K562 (cell line): ENCODE data around the gene OR13J1. TPM values are rescaled to one million over a fixed set of nuclear protein-coding genes. Genes with fewer than 3 reads are reported as not detected.

Source experiments
- ATAC-seq: fragments of 200-7000 bp; cut with Tn5 transposase; 3 replicates; pipeline ENCODE4 v1.9.1; 2020; ENCODE audit warnings: moderate library complexity
- BruUV-seq: library from RNA; stranded (reverse); fragments of 400-500 nt; replicated peaks from 2 replicates; lab custom pipeline; 2021; lab: Mats Ljungman, UMichigan
- CTCF ChIA-PET: fragments of 300-600 bp; formaldehyde crosslinking; extraction: SDS; loops from one replicate; lab custom pipeline; 2021; ENCODE audit warnings: low intra/inter-chr PET ratio; lab: Yijun Ruan, JAX
- POLR2A ChIA-PET: fragments of 300-600, 350-650 bp; sonication (Branson Sonifier 250); formaldehyde crosslinking; extraction: SDS; loops from one replicate; lab custom pipeline; 2021; ENCODE audit warnings: antibody characterized with exemption, inconsistent platforms; lab: Yijun Ruan, JAX
- DNase-seq, 4 experiments: peaks; one replicate each; pipeline versions ENCODE4 v3.0.0 to v3.0.0-alpha.2; 2011 to 2018; ENCODE audit warnings: low spot score in 3 of 4, mixed read lengths in 3 of 4; ENCODE audit errors: extremely low read depth in 1 of 4
- FAIRE-seq: peaks from 2 replicates; lab custom pipeline; 2011; peaks lifted over from hg19 to GRCh38; lab: Jason Lieb, UNC
- H2AFZ ChIP-seq: 2 replicates; pipeline ENCODE4 v1.6.0; 2011; ENCODE audit warnings: low read depth, low read length, control low read depth, inconsistent platforms
- H3K27ac ChIP-seq: fragments of 200-600 bp; 3 replicates; pipeline ENCODE4 v1.8.0; 2011; ENCODE audit warnings: low read depth, mild to moderate bottlenecking, control low read depth, inconsistent platforms, low read length, moderate library complexity, mixed read lengths; ENCODE audit errors: extremely low read depth
- H3K27me3 ChIP-seq, 2 experiments: fragments of 300-600 bp in 1 of 2; 2 replicates in 1 of 2; 3 replicates in 1 of 2; pipeline versions ENCODE4 v1.6.0 to v1.8.0; 2011; ENCODE audit warnings: inconsistent platforms in 2 of 2, low read length in 2 of 2, mild to moderate bottlenecking in 1 of 2, mixed read lengths in 1 of 2, moderate library complexity in 1 of 2; ENCODE audit not compliant: control insufficient read depth in 2 of 2, insufficient read depth in 2 of 2
- H3K36me3 ChIP-seq: fragments of 300-600 bp; 3 replicates; pipeline ENCODE4 v1.8.0; 2011; ENCODE audit warnings: mild to moderate bottlenecking, low read length, inconsistent platforms; ENCODE audit not compliant: control insufficient read depth, insufficient read depth
- H3K4me1 ChIP-seq, 2 experiments: fragments of 200-600 bp in 1 of 2; replicated peaks in 1 of 2; 2 replicates in 1 of 2; 3 replicates in 1 of 2; pipeline versions ENCODE4 v1.5.1 to v1.8.0; 2011; ENCODE audit warnings: inconsistent platforms in 2 of 2, low read length in 2 of 2, mild to moderate bottlenecking in 1 of 2, mixed read lengths in 1 of 2, moderate library complexity in 1 of 2; ENCODE audit not compliant: control insufficient read depth in 2 of 2, insufficient read depth in 2 of 2
- H3K4me2 ChIP-seq: 2 replicates; pipeline ENCODE4 v1.6.1; 2011; ENCODE audit warnings: low read length, control low read depth, inconsistent platforms, mixed read lengths; ENCODE audit not compliant: insufficient read depth
- H3K4me3 ChIP-seq: fragments of 200-600 bp; sonication (generic), shearing (Covaris generic); 2 replicates; pipeline ENCODE4 v1.5.1; 2016; ENCODE audit warnings: control low read depth, inconsistent platforms
- H3K79me2 ChIP-seq: fragments of 200-600 bp; 3 replicates; pipeline ENCODE4 v1.8.0; 2011; ENCODE audit warnings: low read length, inconsistent platforms; ENCODE audit not compliant: control insufficient read depth, insufficient read depth
- H3K9ac ChIP-seq, 2 experiments: 2 replicates each; pipeline versions ENCODE4 v1.6.0 to v1.6.1; 2011; ENCODE audit warnings: low read depth in 2 of 2, low read length in 2 of 2, control low read depth in 1 of 2, inconsistent platforms in 1 of 2, mild to moderate bottlenecking in 1 of 2, mixed read lengths in 1 of 2; ENCODE audit not compliant: insufficient read depth in 1 of 2
- H3K9me1 ChIP-seq: one replicate; pipeline ENCODE4 v1.6.0; 2011; ENCODE audit warnings: inconsistent platforms, mild to moderate bottlenecking, low read length, moderate library complexity; ENCODE audit not compliant: control insufficient read depth, insufficient read depth
- H3K9me3 ChIP-seq: replicated peaks from 2 replicates; pipeline ENCODE4 v1.5.1; 2011; ENCODE audit warnings: low read depth, low read length, inconsistent platforms; ENCODE audit not compliant: control insufficient read depth, insufficient read depth
- H4K20me1 ChIP-seq: replicated peaks from 2 replicates; pipeline ENCODE4 v1.6.1; 2011; ENCODE audit warnings: low read length, inconsistent platforms, mixed read lengths; ENCODE audit not compliant: control insufficient read depth, insufficient read depth
- BMI1 ChIP-seq: fragments of 150-350 bp; IDR thresholded peaks from 2 replicates; pipeline ENCODE4 v1.6.1; 2014; ENCODE audit warnings: low read length
- CBFA2T2 ChIP-seq: fragments of 450-650 bp; conservative IDR thresholded peaks from 2 replicates; pipeline ENCODE4 v1.6.1; 2017; ENCODE audit warnings: mild to moderate bottlenecking
- HNRNPUL1 ChIP-seq: fragments of 200-400 bp; formaldehyde crosslinking; IDR thresholded peaks from 2 replicates; pipeline ENCODE4 v1.6.1; 2017; ENCODE audit warnings: low read length
- ZNF165 ChIP-seq: fragments of 250-450 bp; sonication (Bioruptor Pico); IDR thresholded peaks from 2 replicates; pipeline ENCODE4 v1.4.0; 2020; ENCODE audit warnings: borderline replicate concordance
- WGBS: fragments of 100-300 bp; shearing (Covaris generic); methylation state at CpG from one replicate; pipeline ENCODE4 v1.1.6; 2016; ENCODE audit warnings: low coverage, mixed read lengths; ENCODE audit not compliant: insufficient coverage; ENCODE audit errors: missing lambda C conversion rate; 5-methylcytosine and 5-hydroxymethylcytosine counted together
- in situ Hi-C: fragments of 300-500 bp; cut with MboI; formaldehyde crosslinking; loops from 4 replicates; pipeline ENCODE4 v1.15.0; 2018; ENCODE audit warnings: inconsistent platforms, mixed read lengths
- intact Hi-C: fragments of 100-400 bp; cut with micrococcal nuclease; formaldehyde crosslinking; loops from 2 replicates; pipeline ENCODE4 v1.14.2; 2022
- polyA plus RNA-seq, 8 experiments: library from polyadenylated mRNA; depleted of rRNA in 4 of 8; stranded (reverse) in 5 of 8; unstranded in 3 of 8; fragments of >200 nt; fragmentation: Nextera tagmentation in 2 of 8; fragmentation: Illumina TruSeq in 1 of 8; extraction: Ambion mirVana in 2 of 8; extraction: Trizol in 1 of 8; gene quantifications; 2 replicates each; pipeline versions ENCODE4 v1.2.1 to v1.2.3, GENCODE V29; 2011 to 2014; ENCODE audit warnings: inconsistent platforms in 1 of 8, missing spikeins in 1 of 8
- total RNA-seq, 7 experiments: library from RNA; depleted of rRNA in 6 of 7; stranded (reverse); fragments of >200 nt in 6 of 7; fragmentation: Illumina TruSeq in 2 of 7; extraction: Trizol in 2 of 7; gene quantifications; 2 replicates each; pipeline versions ENCODE4 v1.2.1 to v1.2.3, GENCODE V29; 2011 to 2021; ENCODE audit warnings: low replicate concordance in 1 of 7
- TF ChIP-seq, protein P1 (sequence below), 2 experiments: fragments of 450-650 bp; IDR thresholded peaks; 2 replicates each; pipeline ENCODE4 v1.6.1; 2016
- TF ChIP-seq, protein P2 (sequence below): fragments of 450-650 bp; conservative IDR thresholded peaks from 2 replicates; pipeline ENCODE4 v1.6.1; 2016; ENCODE audit warnings: missing genetic modification characterization, low read depth, mild to moderate bottlenecking, missing compliant biosample characterization, moderate library complexity

The OR13J1 gene
- total and polyA plus RNA-seq, 9 of the 15 experiments (the other 6 are each of a cell fraction or from before 2014, with no cell fraction given) = not detected

DNA sequence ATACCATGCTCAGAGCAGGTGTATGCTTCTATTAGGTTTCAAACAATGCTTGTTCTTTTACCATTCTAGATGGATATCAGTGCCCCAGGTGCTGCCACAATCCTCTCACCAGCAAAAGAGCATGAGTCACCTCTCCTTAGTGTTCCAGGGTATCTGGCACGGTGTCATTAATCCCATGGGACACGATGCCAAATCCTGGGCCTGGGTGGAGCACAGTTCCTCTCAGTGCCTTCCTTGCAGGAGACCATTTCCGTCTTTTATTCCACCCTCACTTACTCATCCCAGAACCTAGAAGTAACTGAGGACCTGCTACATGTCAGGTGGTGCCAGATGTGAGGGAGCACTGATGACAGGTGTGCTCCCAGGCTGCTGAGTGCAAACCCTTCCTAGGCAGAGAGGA lies 1.3 kb upstream of the OR13J1 start:
- Histone ChIP-seq H3K4me1 (peaks cover 0 to 5% of the 10 kb centered on the region in 2 experiments; a peak in 2 of 5 replicates), H3K9me1 (no peaks in the 10 kb centered on the region), H2AFZ (no peak overlapping the region), H3K27me3 (peaks cover 2 to 20% of the 10 kb centered on the region in 2 experiments; a peak in 3 of 5 replicates), H3K4me3 (no peak overlapping the region), H3K4me2 (no peak overlapping the region), H4K20me1 (no peaks in the 10 kb centered on the region), H3K27ac (no peak overlapping the region), H3K36me3 (no peaks in the 10 kb centered on the region), H3K9ac (no peak overlapping the region), H3K9me3 (no peaks in the 10 kb centered on the region), H3K79me2 (no peaks in the 10 kb centered on the region)
- ChIA-PET CTCF (no interaction called here), POLR2A (interaction anchor here (0.6 kb wide), 1 partner anchor 15 kb away, joined by 3 read pairs; no protein-coding TSS in a partner anchor)
- 0% methylated on average over 3 of the region's 3 CpGs for WGBS
- FAIRE-seq = no peak
- in situ Hi-C loops (no loop called here), intact Hi-C loops (no loop called here)
- TF ChIP-seq ZNF165 (CRISPR knock-in tag) (no peak), HNRNPUL1 (no peak), CBFA2T2 (no peak), BMI1 (no peak)
- TF ChIP-seq, protein P1, sequence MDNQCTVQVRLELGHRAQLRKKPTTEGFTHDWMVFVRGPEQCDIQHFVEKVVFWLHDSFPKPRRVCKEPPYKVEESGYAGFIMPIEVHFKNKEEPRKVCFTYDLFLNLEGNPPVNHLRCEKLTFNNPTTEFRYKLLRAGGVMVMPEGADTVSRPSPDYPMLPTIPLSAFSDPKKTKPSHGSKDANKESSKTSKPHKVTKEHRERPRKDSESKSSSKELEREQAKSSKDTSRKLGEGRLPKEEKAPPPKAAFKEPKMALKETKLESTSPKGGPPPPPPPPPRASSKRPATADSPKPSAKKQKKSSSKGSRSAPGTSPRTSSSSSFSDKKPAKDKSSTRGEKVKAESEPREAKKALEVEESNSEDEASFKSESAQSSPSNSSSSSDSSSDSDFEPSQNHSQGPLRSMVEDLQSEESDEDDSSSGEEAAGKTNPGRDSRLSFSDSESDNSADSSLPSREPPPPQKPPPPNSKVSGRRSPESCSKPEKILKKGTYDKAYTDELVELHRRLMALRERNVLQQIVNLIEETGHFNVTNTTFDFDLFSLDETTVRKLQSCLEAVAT (IDR thresholded peaks at IDR 0.05) = no peak
- TF ChIP-seq, protein P2, sequence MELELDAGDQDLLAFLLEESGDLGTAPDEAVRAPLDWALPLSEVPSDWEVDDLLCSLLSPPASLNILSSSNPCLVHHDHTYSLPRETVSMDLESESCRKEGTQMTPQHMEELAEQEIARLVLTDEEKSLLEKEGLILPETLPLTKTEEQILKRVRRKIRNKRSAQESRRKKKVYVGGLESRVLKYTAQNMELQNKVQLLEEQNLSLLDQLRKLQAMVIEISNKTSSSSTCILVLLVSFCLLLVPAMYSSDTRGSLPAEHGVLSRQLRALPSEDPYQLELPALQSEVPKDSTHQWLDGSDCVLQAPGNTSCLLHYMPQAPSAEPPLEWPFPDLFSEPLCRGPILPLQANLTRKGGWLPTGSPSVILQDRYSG (tag) = no peak
- ATAC-seq = no peak
- no peak for DNase-seq
- BruUV-seq = no TSS peak
